Astrocyte (in vitro differentiated cells and primary cell): ENCODE data around the gene PPM1F. TPM values are rescaled to one million over a fixed set of nuclear protein-coding genes. Genes with fewer than 3 reads are reported as not detected.

Experiments used
- DNase-seq: peaks from one replicate; pipeline ENCODE4 v3.0.0-alpha.2; 2010; ENCODE audit warnings: low read depth
- FAIRE-seq: peaks from 2 replicates; lab custom pipeline; 2011; peaks lifted over from hg19 to GRCh38; lab: Jason Lieb, UNC
- H2AFZ ChIP-seq: 2 replicates; pipeline ENCODE4 v1.6.0; 2012; ENCODE audit warnings: low read depth, low read length, inconsistent platforms
- H3K27ac ChIP-seq: 2 replicates; pipeline ENCODE4 v1.5.1; 2011; ENCODE audit warnings: low read depth, low read length, inconsistent platforms
- H3K27me3 ChIP-seq: 2 replicates; pipeline ENCODE4 v1.6.0; 2011; ENCODE audit warnings: low read length, inconsistent platforms; ENCODE audit not compliant: insufficient read depth
- H3K36me3 ChIP-seq: 2 replicates; pipeline ENCODE4 v1.5.1; 2011; ENCODE audit warnings: low read length, inconsistent platforms; ENCODE audit not compliant: insufficient read depth
- H3K4me1 ChIP-seq: 2 replicates; pipeline ENCODE4 v1.5.1; 2011; ENCODE audit warnings: low read length, inconsistent platforms; ENCODE audit not compliant: insufficient read depth
- H3K4me2 ChIP-seq: 2 replicates; pipeline ENCODE4 v1.6.0; 2012; ENCODE audit warnings: low read length, inconsistent platforms
- H3K4me3 ChIP-seq: 2 replicates; pipeline ENCODE4 v1.5.1; 2011; ENCODE audit warnings: low read depth, mild to moderate bottlenecking, low read length, inconsistent platforms; ENCODE audit not compliant: insufficient read depth
- H3K79me2 ChIP-seq: 2 replicates; pipeline ENCODE4 v1.6.0; 2012; ENCODE audit warnings: mild to moderate bottlenecking, low read length, inconsistent platforms; ENCODE audit not compliant: insufficient read depth
- H3K9ac ChIP-seq: 2 replicates; pipeline ENCODE4 v1.6.0; 2012; ENCODE audit warnings: mild to moderate bottlenecking, low read length, inconsistent platforms
- H3K9me3 ChIP-seq: 2 replicates; pipeline ENCODE4 v1.5.1; 2012; ENCODE audit warnings: low read depth, mild to moderate bottlenecking, low read length, inconsistent platforms; ENCODE audit not compliant: insufficient read depth
- H4K20me1 ChIP-seq: 2 replicates; pipeline ENCODE4 v1.6.0; 2012; ENCODE audit warnings: low read length, inconsistent platforms; ENCODE audit not compliant: insufficient read depth
- H3K27ac Mint-ChIP-seq: one replicate; pipeline ENCODE4 v1.8.0; 2021; ENCODE audit warnings: mild to moderate bottlenecking, mixed read lengths; ENCODE audit not compliant: unreplicated experiment
- H3K27me3 Mint-ChIP-seq: one replicate; pipeline ENCODE4 v1.8.0; 2021; ENCODE audit warnings: low read depth, mixed read lengths; ENCODE audit not compliant: unreplicated experiment
- H3K36me3 Mint-ChIP-seq: one replicate; pipeline ENCODE4 v1.8.0; 2021; ENCODE audit warnings: low read depth, mixed read lengths; ENCODE audit not compliant: unreplicated experiment
- H3K4me1 Mint-ChIP-seq: one replicate; pipeline ENCODE4 v1.8.0; 2021; ENCODE audit warnings: low read depth, mixed read lengths; ENCODE audit not compliant: unreplicated experiment
- H3K4me3 Mint-ChIP-seq: one replicate; pipeline ENCODE4 v1.8.0; 2021; ENCODE audit warnings: mild to moderate bottlenecking, moderate library complexity, mixed read lengths; ENCODE audit not compliant: unreplicated experiment
- H3K9me3 Mint-ChIP-seq: one replicate; pipeline ENCODE4 v1.8.0; 2021; ENCODE audit warnings: mild to moderate bottlenecking, mixed read lengths; ENCODE audit not compliant: unreplicated experiment
- CTCF ChIP-seq: IDR thresholded peaks from 2 replicates; pipeline ENCODE4 v1.5.1; 2011; ENCODE audit warnings: low read depth, mild to moderate bottlenecking, inconsistent platforms, low read length, moderate library complexity; ENCODE audit not compliant: insufficient read depth
- EZH2 ChIP-seq: IDR thresholded peaks from 2 replicates; pipeline ENCODE4 v1.6.1; 2012; ENCODE audit warnings: mild to moderate bottlenecking, low read length, inconsistent platforms; ENCODE audit not compliant: insufficient read depth
- total RNA-seq: library from RNA; stranded (reverse); gene quantifications from 2 replicates; pipeline ENCODE4 v1.2.1, GENCODE V29; 2021

Gene PPM1F
- total RNA-seq, 1 donor from 2014 or later, result 27.9 TPM

- Mint-ChIP-seq H3K9me3 (peaks cover 4% of the 10 kb centered on the region), H3K4me1 (peaks cover 32% of the 10 kb centered on the region), H3K4me3 (no peak overlapping the region), H3K27me3 (no peaks in the 10 kb centered on the region), H3K27ac (no peak overlapping the region), H3K36me3 (peaks cover 14% of the 10 kb centered on the region)
- Histone ChIP-seq H3K36me3 (peaks cover 7% of the 10 kb centered on the region), H3K9me3 (no peaks in the 10 kb centered on the region), H4K20me1 (peaks cover 19% of the 10 kb centered on the region), H3K4me2 (no peak overlapping the region), H3K4me3 (no peak overlapping the region), H3K79me2 (peaks cover 35% of the 10 kb centered on the region), H3K4me1 (peaks cover 29% of the 10 kb centered on the region), H3K27ac (no peak overlapping the region), H3K9ac (no peak overlapping the region), H2AFZ (no peak overlapping the region), H3K27me3 (no peaks in the 10 kb centered on the region)
- FAIRE-seq (no peak), DNase-seq (no peak)
- no peak for TF ChIP-seq EZH2
- no peak for TF ChIP-seq CTCF
Observed at GRCh38 chr22:21944871-21945270, 7.8 kb downstream of the PPM1F start.

GRCh38 chr22:21943571-21944448 lies 8.8 kb downstream of the PPM1F start:
- Histone ChIP-seq H3K4me2 (no peak overlapping the region), H3K27me3 (no peaks in the 10 kb centered on the region), H3K27ac (no peak overlapping the region), H3K36me3 (peaks cover 7% of the 10 kb centered on the region), H2AFZ (no peak overlapping the region), H3K4me1 (peaks cover 30% of the 10 kb centered on the region), H3K79me2 (peaks cover 28% of the 10 kb centered on the region), H4K20me1 (peaks cover 12% of the 10 kb centered on the region), H3K9ac (no peak overlapping the region), H3K4me3 (no peak overlapping the region), H3K9me3 (no peaks in the 10 kb centered on the region)
- DNase-seq (no peak), FAIRE-seq (no peak)
- TF ChIP-seq CTCF (no peak), EZH2 (no peak)
- Mint-ChIP-seq H3K36me3 (peaks cover 14% of the 10 kb centered on the region), H3K27ac (no peak overlapping the region), H3K27me3 (no peaks in the 10 kb centered on the region), H3K4me3 (no peak overlapping the region), H3K4me1 (peaks cover 30% of the 10 kb centered on the region), H3K9me3 (peaks cover 4% of the 10 kb centered on the region)
